ENCODE results near the gene ADGRG4.

Gene ADGRG4

GRCh38 chrX:136295380-136295779 lies 5.4 kb upstream of the ADGRG4 start:
- no peak for DNase-seq (ENCODE audit: low spot score)

- DNase-seq (ENCODE audit: low spot score), result no peak
Observed at GRCh38 chrX:136303041-136303440, 2.3 kb downstream of the ADGRG4 start.

DNA sequence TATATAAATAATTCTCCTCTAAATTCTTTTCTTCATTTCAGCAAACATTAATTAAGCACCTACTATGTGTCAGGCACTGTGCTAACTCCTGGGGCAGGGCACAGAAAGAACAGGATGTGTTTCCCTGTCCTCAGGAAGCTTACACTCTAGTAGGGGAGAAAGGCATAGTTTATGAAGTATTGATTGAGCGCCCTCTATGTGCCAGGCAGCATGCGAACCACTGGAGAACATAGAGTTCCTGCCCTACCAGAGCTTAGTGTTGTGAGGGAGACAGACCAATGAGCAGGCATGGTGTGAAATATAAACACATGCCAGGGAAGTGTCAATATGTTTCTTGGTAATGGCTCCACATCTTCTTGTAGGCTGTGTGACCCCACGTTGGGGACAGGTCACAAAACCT lies 3.7 kb downstream of the ADGRG4 start:
- DNase-seq (ENCODE audit: low spot score), result no peak

DNA sequence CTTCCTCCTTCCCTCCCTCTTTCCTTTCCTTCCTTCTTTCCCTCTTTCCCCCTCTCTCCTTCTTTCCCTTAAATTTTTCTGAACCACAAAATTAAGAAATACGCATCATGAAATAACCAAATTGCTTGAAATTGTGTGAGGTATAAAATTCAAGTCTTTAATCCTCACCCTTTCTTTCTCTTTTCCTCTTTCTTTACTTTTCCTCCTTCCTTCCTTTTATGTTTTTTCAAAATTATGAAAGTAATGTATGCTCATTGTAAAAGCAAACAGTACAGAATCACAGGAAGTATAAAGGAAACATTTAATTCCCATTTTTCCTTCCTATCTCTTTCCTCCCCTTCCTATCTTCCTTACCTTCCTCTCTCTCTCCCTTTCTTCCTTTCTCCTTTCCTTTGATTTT lies 5.4 kb downstream of the ADGRG4 start:
- DNase-seq (ENCODE audit: low spot score), result no peak

- no peak for DNase-seq (ENCODE audit: low spot score)
Observed at GRCh38 chrX:136307471-136307870, 6.7 kb downstream of the ADGRG4 start.

GRCh38 chrX:136310411-136310810 lies 9.6 kb downstream of the ADGRG4 start:
- peak; percentile 8 for DNase-seq (ENCODE audit: low spot score)

DNA sequence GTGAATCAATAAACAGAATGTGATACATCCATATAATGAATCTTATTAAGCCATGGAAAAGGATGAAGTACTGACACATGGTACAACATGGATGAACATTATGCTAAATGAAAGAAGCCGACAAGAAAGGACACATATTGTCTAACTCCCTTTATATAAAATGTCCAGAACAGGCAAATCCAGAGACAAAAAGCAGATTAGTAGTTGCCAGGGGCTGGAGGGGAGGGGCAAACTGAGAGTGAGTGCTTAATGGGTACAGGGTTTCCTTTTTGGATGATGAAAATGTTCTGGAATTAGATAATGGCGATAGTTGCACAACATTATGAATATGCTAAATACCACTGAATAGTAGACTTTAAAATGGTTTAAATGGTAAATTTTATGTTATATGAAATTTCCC lies 17.4 kb downstream of the ADGRG4 start:
- DNase-seq (ENCODE audit: low spot score), result no peak

DNA sequence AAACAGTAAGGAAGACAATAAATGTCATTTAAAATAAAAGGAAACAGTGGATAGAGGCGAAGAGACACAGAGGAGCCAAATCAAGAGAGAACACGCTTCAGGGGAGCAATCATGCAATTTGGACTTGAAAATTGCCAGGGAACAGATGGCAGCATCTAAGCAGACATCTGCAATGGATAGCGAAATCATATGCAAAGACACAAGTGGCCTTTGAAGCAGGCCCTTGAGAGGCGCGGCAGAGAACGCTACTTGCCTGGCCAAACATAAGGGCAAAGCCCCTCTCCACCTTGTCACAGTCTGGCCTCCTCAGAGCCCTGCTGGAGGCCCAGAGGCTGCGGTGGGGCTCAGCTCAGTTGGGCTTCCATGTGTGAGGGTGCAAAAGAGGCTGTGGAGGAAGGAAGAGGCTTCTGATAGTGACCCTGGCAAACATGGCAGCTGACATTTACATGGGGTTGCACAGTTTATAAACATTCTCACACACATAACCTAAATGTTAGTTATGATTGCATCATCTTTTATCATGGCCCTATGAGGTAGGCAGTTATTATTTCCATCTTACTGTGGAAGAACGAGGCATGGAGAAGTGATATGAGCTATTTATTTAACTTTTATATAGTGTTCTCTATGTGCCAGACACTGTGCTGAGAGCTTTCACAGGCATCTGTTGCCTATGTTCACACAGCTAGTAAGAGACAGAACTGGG lies 18.3 kb downstream of the ADGRG4 start:
- no peak for DNase-seq (ENCODE audit: low spot score)

GRCh38 chrX:136319600-136319999 lies 18.8 kb downstream of the ADGRG4 start:
- DNase-seq (ENCODE audit: low spot score), result no peak

GRCh38 chrX:136321532-136321931 lies 20.8 kb downstream of the ADGRG4 start:
- DNase-seq (ENCODE audit: low spot score), result no peak

DNA sequence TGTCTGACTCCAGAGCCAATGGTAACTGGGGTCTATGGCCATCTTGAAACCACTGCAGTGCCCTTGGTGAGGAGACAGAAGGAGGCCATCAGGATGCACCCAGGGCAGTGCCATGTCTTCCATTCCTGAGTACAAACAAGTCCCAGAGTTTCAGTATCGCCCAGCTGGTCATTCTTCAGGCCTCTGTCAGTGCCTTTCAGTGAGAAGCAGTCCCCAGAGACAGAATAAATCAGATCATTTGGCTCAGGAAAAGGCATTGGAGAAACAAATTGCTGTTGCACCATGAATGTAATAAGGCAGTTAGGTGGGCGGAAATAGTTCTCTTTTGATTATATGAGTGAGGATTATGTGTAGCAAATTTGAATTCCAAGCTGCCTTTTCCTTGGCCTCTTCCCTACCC lies 21.3 kb downstream of the ADGRG4 start:
- DNase-seq (ENCODE audit: low spot score), result no peak

DNA sequence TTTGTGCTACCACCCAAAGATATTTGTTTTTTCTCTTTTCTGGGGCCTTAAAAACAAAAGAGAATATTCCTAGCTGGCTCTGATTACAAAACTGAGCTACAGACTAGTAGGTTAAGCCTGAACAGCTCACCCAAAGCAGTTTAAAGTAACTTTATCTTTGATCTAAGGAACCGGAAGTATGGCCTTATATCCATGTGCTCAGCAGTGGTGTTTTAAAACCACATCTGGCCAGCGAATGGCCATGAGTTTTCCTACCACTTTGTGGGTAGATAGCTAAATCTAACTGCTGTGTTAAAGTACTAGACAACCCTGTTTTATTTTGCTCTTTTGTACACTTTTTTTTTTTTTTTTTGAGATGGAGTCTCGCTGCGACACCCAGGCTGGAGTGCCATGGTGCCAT lies 24.6 kb downstream of the ADGRG4 start:
- DNase-seq (ENCODE audit: low spot score), result no peak

DNA sequence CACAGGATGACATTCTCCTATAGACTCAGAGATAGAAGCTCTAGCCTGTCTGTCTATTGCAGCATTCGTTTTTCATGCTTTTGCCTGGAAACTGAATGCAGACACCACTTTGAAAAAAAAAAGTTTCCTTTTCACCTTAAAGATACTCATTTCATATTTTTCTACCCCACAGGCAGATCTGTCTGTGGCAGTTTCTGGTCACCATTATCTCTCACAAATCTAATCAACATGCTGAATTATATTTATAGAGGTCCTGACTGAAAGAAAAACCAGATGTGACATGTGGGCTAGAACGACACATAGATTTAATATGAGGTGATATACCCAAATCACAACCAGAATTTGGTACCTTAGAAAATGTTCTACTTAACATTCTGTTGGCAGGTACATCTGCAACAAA lies 28.2 kb downstream of the ADGRG4 start:
- no peak for DNase-seq (ENCODE audit: low spot score)

DNA sequence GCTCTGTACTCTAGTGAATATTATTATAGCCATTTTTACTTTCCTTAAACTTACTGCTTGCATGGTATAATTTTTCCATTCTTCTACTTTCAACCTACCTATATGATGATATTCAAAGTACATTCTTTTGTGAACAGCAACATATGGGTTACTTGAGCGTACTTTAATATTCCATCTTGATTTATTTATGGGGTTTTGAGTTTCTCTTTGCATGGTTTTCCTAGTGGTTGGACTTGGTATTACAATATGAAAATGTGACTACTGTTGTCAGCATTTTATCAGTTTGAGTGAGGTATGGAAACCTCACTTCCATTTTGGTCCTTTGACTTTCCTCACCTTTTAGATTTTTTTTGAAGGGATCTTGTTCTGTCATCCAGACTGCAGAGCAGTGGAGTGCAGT lies 35.9 kb downstream of the ADGRG4 start:
- DNase-seq (ENCODE audit: low spot score), result no peak

DNA sequence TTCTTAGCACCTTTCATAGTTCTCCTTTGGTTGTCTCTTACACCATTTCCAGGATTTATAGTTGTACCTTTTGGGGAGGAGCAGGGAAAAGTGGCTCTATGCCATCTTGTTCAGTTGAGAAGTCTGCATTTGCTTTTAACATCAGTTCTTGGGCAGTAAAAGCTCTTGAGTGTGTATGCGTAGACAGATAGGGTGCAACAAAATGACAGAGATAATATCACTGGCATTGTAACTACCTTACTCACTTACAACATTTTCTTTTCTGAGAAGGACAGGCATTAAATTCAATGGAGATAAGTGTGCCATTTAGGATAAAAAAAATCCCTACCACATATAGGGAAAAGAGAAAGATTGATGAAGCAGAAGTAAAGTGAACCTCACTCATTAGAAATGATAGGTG lies 38.9 kb downstream of the ADGRG4 start:
- no peak for DNase-seq (ENCODE audit: low spot score)

DNA sequence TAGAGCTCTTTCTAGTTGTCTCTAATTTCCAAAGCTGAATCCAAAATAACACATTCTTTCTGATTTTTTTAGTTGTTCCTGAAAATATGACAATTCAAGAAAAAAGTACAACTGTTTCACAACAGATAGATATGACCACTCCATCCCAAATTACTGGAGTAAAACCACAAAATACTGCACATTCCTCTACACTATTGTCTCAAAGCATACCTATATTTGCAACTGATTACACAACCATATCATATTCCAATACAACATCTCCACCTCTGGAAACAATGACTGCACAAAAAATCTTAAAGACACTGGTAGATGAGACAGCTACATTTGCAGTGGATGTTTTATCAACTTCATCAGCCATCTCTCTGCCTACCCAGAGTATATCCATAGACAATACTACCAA lies 43.6 kb downstream of the ADGRG4 start:
- no peak for DNase-seq (ENCODE audit: low spot score)

- no peak for DNase-seq (ENCODE audit: low spot score)
Observed at GRCh38 chrX:136346506-136346905, 45.7 kb downstream of the ADGRG4 start.

DNA sequence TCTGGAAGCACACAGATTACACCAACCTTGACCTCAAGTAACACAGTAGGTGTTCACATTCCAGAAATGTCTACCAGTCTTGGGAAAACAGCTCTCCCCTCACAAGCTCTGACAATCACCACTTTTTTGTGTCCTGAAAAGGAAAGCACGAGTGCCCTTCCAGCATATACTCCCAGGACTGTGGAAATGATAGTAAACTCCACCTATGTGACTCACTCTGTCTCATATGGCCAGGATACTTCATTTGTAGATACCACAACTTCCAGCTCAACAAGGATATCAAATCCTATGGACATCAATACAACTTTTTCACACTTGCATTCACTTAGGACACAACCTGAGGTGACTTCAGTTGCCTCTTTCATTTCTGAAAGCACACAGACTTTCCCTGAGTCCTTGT lies 46.9 kb downstream of the ADGRG4 start:
- no peak for DNase-seq (ENCODE audit: low spot score)

- no peak for DNase-seq (ENCODE audit: low spot score)
Observed at GRCh38 chrX:136353526-136354093, 52.8 kb downstream of the ADGRG4 start.

DNA sequence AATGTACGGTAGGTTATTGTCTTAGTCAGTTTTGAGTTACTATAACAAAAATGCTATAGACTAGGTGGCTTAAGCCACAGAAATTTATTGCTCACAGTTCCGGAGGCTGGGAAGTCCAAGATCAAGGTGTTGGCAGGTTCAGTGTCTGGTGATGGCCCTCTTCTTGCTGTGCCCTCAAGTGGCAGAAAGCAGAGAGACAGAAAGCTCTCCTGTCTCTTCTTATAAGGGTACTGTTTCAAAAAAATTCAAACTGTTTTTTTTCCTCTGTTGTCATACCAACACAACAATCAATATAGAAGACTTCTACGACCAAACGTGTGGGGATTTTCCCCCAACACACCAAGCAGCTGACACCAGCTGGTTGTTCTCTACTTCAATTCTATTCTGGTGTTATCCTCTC lies 53.4 kb downstream of the ADGRG4 start:
- no peak for DNase-seq (ENCODE audit: low spot score)

- no peak for DNase-seq (ENCODE audit: low spot score)
Observed at GRCh38 chrX:136369377-136369776, 68.6 kb downstream of the ADGRG4 start.

DNA sequence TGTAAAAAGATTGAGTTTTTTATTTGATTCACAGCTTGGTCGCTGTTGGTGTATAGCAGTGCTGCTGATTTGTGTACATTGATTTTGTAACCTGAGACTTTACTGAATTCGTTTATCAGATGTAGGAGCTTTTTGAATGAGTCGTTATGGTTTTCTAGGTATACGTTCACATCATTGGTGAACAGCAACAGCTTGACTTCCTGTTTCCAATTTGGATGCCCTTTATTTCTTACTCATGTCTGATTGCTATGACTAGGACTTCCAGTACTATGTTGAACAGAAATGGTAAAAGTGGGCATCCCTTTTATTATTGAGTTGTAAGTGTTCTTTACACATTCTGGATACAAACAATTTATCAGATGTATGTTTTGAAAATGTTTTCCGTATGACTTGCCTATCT lies 76.0 kb downstream of the ADGRG4 start:
- no peak for DNase-seq (ENCODE audit: low spot score)

DNA sequence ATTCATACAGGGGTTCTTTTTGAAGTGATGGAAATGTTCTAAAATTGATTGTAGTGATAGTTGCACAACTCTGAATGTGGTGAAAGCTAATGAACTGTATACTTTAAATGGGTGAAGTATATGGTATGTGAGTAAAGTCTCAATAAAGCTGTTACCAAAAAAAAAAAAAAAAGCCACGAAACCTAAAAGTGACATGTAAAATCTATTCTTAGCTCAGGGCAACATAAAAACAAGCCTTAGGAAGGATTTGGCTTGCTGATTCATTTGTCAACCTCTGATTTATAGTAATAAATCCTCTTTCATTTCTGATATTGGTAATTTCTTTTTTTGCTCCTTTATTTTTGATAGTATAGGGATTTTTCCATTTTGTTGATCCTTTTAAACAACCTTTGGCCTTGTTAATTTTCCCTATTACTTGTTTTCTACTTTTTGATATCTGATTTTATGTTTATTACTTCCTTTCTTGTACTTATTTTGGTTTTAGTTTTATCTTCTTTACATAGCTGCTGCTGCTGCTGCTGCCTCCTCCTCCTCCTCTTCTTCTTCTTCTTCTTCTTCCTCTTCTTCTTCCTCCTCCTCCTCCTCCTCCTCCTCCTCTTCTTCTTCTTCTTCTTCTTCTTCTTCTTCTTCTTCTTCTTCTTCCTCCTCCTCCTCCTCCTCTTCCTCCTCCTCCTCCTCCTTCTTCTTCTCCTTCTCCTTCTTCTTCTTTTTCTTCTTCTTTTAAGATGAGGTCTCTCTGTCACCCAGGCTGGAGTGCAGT lies 79.4 kb downstream of the ADGRG4 start:
- DNase-seq (ENCODE audit: low spot score), result no peak

DNA sequence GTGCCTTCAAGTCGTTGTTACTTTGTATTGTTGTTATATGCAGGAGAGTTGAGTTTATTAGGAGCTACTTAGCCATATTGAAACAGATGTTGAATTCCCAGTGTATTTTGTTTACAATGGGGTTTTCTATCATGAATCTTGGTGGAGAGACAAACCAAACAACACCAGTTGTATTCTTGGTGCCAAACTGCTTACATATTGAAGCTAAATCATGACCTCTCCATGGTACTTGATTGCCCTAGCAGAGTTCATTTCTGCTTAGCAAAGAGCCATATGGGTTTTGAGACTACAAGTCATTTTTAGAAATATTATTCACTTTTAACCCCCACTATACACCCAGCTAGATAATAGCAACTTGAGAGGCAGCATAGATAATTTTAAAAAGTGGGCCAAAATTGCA lies 85.4 kb downstream of the ADGRG4 start:
- no peak for DNase-seq (ENCODE audit: low spot score)

All from SW480 (cell line).